GM18507 (cell line): ENCODE data around the gene C1QTNF8.

Experiments
- DNase-seq: peaks from one replicate; pipeline ENCODE4 v3.0.0; 2011; ENCODE audit warnings: low read depth; ENCODE audit not compliant: insufficient read length; ENCODE audit errors: extremely low spot score
- FAIRE-seq: peaks from 2 replicates; lab custom pipeline; 2011; peaks lifted over from hg19 to GRCh38; lab: Jason Lieb, UNC

The C1QTNF8 gene

GRCh38 chr16:1096169-1097082 is at the start of gene C1QTNF8:
C1QTNF8 (minus strand) TSS chr16:1096244; CDS start chr16:1094922, 1,322 bp downstream.
- FAIRE-seq (no peak), DNase-seq (no peak)

DNA sequence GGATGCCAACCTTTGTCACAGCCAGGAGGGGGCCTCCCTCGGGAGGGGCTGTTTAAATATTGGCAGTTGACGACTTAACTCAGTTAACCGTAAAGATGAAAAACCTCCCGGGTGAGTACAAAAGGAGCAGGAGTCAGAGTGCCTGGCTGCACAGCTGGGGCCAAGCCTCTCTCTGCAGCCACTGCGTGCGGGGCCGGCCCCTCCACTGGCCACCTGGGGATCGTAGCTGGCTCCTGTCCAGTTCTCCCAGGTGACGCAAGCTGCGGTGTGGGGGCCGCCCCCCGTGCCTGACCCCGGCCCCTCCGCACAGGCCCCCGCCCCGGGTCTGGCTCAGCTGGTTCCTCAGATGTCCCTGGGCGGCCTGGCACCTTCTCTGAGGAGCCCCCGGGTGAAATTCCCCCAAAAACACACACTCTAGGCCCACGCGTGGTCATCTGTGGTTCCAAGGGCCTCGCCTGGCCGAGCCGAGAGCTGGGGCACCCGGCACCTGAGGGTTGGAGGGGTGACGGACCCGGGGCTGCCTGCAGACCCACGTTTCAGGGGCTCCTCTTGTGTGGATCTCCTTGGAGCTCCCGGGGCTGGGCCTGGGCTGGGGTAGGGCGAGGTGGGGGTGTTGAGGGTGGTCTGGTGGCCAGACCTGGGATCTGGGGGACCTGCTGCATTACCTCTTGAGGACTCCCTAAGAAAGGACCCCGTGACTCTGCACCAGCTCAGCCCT is 49.5 kb upstream of the C1QTNF8 start:
- no peak for DNase-seq
- FAIRE-seq = no peak

- no peak for DNase-seq
- no peak for FAIRE-seq
Measured at GRCh38 chr16:1144476-1145382, 48.7 kb upstream of the C1QTNF8 start.

GRCh38 chr16:1143761-1144450 is 47.9 kb upstream of the C1QTNF8 start:
- DNase-seq (no peak), FAIRE-seq (no peak)

GRCh38 chr16:1142911-1143310 is 46.9 kb upstream of the C1QTNF8 start:
- DNase-seq (no peak), FAIRE-seq (no peak)

DNA sequence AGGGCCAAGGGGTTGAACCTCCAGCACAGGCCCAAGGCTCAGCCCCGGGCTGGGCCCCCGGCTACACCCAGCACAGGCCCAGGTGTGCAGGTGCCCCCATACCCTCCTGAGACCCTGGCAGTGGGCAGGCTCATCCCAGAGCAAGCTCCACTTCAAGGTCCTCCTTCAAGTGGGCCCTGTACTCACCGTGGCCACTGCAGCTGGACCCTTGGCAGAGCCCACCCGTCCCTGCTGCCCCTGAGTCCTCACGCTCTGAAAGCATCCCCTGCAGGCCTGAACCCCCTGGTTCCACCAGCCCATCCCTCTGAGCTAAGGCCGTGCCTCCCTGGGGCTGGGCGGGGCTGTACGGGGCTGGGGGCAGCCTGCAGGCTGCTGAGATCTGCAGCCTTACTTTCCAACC is 45.7 kb upstream of the C1QTNF8 start:
- DNase-seq (no peak), FAIRE-seq (no peak)

GRCh38 chr16:1141191-1141590 is 45.1 kb upstream of the C1QTNF8 start:
- FAIRE-seq = no peak
- DNase-seq = no peak

GRCh38 chr16:1140582-1141162 is 44.6 kb upstream of the C1QTNF8 start:
- FAIRE-seq = no peak

GRCh38 chr16:1137604-1138003 is 41.6 kb upstream of the C1QTNF8 start:
- no peak for DNase-seq
- no peak for FAIRE-seq

More at GRCh38 chr16:1140582-1141162, 44.6 kb upstream of the C1QTNF8 start:
- DNase-seq = no peak

- DNase-seq (no peak), FAIRE-seq (no peak)
Measured at GRCh38 chr16:1135459-1135825, 39.4 kb upstream of the C1QTNF8 start.

GRCh38 chr16:1134776-1135458 is 38.9 kb upstream of the C1QTNF8 start:
- no peak for FAIRE-seq
- no peak for DNase-seq

DNA sequence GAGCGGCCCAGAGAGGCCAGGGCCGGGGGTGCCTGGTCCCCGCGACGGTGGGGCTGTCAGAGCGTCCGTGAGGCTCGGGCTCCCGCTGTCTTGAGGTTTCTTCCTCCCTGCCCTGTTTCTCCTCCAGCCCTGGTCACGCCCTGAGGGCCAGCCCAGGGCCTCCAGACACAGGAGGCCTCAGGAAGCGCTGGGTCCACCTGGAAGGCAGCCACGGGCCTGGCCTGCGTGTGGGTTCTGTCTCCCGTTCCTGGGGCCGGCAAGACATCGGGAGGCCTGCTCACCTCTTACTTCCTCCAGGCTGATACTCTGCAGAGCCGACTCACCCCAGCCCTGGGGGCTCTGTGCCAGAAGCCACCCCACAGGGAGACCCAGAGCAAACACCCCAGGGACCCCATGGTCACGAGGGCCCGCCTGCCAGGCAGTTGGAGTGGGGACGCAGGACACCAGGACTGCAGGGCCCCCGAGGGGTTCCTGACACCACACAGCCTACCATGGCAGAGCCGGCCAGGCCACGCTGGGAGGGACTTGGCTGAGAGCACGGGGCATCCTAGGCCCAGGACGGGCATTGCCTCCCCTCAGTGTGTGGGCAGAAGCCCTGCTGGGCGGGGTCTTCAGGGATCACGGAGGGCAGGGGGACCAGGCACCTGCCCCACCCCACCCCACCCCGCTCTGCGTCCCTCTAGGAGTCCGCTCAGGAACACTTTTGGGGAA is 37.9 kb upstream of the C1QTNF8 start:
- DNase-seq (no peak), FAIRE-seq (no peak)

DNA sequence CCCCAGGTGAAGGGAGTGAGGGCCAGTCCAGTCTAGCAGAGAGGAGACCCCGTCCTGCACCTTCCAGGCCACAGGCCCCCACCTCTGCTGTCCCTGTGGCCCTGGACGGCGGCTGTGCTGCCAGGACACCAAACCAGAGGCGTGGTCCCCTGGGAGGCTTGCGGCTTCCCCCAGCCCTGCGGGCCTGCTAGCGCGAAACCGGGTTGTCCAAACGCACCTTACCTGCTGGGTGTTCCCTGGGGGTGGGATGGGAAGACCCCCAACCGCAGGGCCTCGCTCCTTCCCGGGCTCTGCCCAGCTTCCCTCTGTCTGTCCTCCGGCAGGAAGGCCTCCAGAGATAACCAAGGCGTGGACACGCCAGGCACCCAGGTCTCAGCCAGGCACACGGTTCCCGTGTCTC is 37.2 kb upstream of the C1QTNF8 start:
- no peak for FAIRE-seq
- DNase-seq = no peak

- DNase-seq = no peak
- FAIRE-seq = no peak
Measured at GRCh38 chr16:1132431-1132830, 36.4 kb upstream of the C1QTNF8 start.

DNA sequence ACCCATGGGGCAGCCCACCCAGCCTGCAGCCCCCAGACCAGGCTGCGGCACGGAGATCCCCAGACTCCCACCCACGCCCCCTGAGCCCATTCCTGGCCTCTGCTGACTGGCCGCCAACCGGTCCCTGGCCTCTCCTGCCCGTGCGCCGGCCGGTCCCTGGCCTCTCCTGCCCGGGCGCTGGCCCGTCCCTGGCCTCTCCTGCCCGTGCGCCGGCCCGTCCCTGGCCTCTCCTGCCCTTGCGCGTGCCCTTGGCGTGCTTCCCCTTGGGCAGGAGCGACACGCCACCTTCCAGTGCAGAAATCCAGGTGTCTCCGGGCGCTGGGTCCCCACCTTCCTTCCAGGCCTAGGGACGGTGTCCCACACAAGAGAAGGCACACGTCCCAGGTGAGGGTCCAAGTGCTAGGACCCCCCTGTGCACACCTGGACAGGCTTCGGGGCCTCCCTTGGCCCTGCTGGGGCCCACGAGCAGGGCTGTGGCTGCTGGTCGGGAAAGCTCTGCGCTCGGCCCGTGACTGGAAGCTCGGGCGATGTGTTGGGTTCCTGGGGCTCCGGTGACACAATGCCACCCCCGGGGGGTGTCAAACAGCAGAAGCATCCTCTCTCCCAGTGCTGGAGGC is 35.4 kb upstream of the C1QTNF8 start:
- DNase-seq (no peak), FAIRE-seq (no peak)

DNA sequence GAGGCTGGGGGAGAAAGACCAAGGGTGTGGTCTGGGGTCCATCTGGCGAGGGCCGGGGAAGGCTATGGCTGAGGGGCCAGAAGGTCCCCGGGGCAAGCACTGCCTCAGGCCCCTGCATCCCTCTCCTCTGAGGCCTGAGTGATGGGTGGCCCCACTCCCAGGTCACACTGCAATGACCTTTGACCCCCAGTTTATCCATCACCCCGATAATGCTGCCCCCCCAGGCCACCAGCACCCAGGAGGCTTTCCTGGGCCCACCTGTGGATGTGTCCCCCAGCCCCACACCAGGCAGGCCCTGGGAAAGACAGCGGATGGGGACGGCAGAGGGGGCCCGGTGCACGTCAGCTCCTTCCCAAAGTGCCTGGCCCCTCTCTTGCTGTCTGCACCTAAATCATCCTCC is 34.3 kb upstream of the C1QTNF8 start:
- FAIRE-seq = no peak
- no peak for DNase-seq
